ENCODE data around the gene GP5. TPM values are rescaled to one million over a fixed set of nuclear protein-coding genes. Genes with fewer than 3 reads are reported as not detected.

Gene GP5
- total and polyA plus RNA-seq, 2 of the 13 experiments (the other 11 are each of a cell fraction or from before 2014, with no cell fraction given): not detected

- BruUV-seq (replicated peaks): no TSS peak
- Histone ChIP-seq H3K27me3 (ENCODE audit: control insufficient read depth in 1 of 2, insufficient read depth in 2 of 2, low read length in 2 of 2) (no peaks in the 10 kb centered on the region), H3K27ac (ENCODE audit: extremely low read length, insufficient read depth, low read length) (no peak overlapping the region), H3K4me2 (ENCODE audit: low read depth, low read length) (no peak overlapping the region), H2AFZ (ENCODE audit: low read length) (no peak overlapping the region), H3K9me3 (ENCODE audit: low read length) (no peaks in the 10 kb centered on the region), H3K4me1 (ENCODE audit: insufficient read depth, low read length) (peaks cover 14% of the 10 kb centered on the region), H3K36me3 (replicated peaks in 1 of 2; ENCODE audit: control insufficient read depth in 1 of 2, insufficient read depth in 2 of 2, low read length in 2 of 2) (peaks cover 6 to 16% of the 10 kb centered on the region in 2 experiments; a peak in 4 of 5 replicates), H3K4me3 (replicated peaks in 1 of 3; ENCODE audit: insufficient read depth in 1 of 3, low read depth in 2 of 3, low read length in 3 of 3) (no peak overlapping the region), H3K9ac (ENCODE audit: insufficient read depth, low read depth, low read length) (no peak overlapping the region), H3K79me2 (ENCODE audit: insufficient read depth, low read length) (no peaks in the 10 kb centered on the region), H4K20me1 (ENCODE audit: insufficient read depth, low read length) (no peaks in the 10 kb centered on the region)
- in situ Hi-C loops (cut with HindIII; ENCODE audit: extremely low pct_ligation_motif_present, low pct_unique_long_range_greater_than_20kb): no loop called here
- intact Hi-C loops (cut with micrococcal nuclease; ENCODE audit: unreplicated experiment): no loop called here
- FAIRE-seq (no peak), DNase-seq (ENCODE audit: low spot score) (no peak), ATAC-seq (no peak)
- ChIA-PET CTCF (ENCODE audit: low intra/inter-chr PET ratio, low total read pairs) (no interaction called here), POLR2A (no interaction called here)
- WGBS (ENCODE audit: low lambda C conversion rate): 82% methylated on average over 6 of the region's 9 CpGs
- TF ChIP-seq ZNF709 (CRISPR knock-in tag; IDR thresholded peaks at IDR 0.05) (no peak), PCBP1 (IDR thresholded peaks at IDR 0.05; ENCODE audit: borderline replicate concordance, low read depth, low read length) (no peak), PRDM4 (CRISPR knock-in tag; IDR thresholded peaks at IDR 0.05; ENCODE audit: borderline replicate concordance) (no peak), TFDP2 (CRISPR knock-in tag; IDR thresholded peaks at IDR 0.05) (no peak), GPN1 (CRISPR knock-in tag; IDR thresholded peaks at IDR 0.05; ENCODE audit: borderline replicate concordance) (no peak), ZNF572 (CRISPR knock-in tag; IDR thresholded peaks at IDR 0.05) (no peak), GATAD2A (CRISPR knock-in tag; IDR thresholded peaks at IDR 0.05) (no peak), KLF11 (CRISPR knock-in tag; IDR thresholded peaks at IDR 0.05) (no peak), ZNF879 (CRISPR knock-in tag; IDR thresholded peaks at IDR 0.05) (no peak)
Measured at GRCh38 chr3:194346035-194346434, 53.0 kb downstream of the GP5 start.

Other genes starting within 250 kb of the GP5 start
- gene CPN2, start 47.9 kb downstream of the GP5 start, total RNA-seq (2016; rRNA removed; fragmentation: Illumina TruSeq; extraction: Trizol): 16.3 and 27.7 TPM in 2 replicates
- gene CPN2, start 47.9 kb downstream of the GP5 start, polyA plus RNA-seq (2011; rRNA removed): 26.7 and 29.3 TPM in 2 replicates
- gene LRRC15, start 29.5 kb downstream of the GP5 start, total RNA-seq (2016; rRNA removed; fragmentation: Illumina TruSeq; extraction: Trizol): not detected in 2 replicates
- gene LRRC15, start 29.5 kb downstream of the GP5 start, polyA plus RNA-seq (2011; rRNA removed): not detected in 2 replicates
- gene ATP13A3, start 87.7 kb upstream of the GP5 start, total RNA-seq (2016; rRNA removed; fragmentation: Illumina TruSeq; extraction: Trizol): 80.8 and 82.6 TPM in 2 replicates
- 34.8 and 44.9 TPM in 2 replicates for gene ATP13A3, start 87.7 kb upstream of the GP5 start, polyA plus RNA-seq (2011; rRNA removed)
- gene TMEM44, start 234.2 kb upstream of the GP5 start, total RNA-seq (2016; rRNA removed; fragmentation: Illumina TruSeq; extraction: Trizol): 3.2 and 7.3 TPM in 2 replicates
- 13.8 and 16.0 TPM in 2 replicates for gene TMEM44, start 234.2 kb upstream of the GP5 start, polyA plus RNA-seq (2011; rRNA removed)